Psoas muscle (tissue), 8 donors: Measurements from ENCODE around the gene HNRNPA0. TPM values are rescaled to one million over a fixed set of nuclear protein-coding genes. Genes with fewer than 3 reads are reported as not detected.

Experiments
- ATAC-seq, 4 donors: fragments of 200-7000 bp; cut with Tn5 transposase; one replicate each; pipeline ENCODE4 v1.9.1; 2020; ENCODE audit warnings: moderate library complexity in 3 of 4, mild to moderate bottlenecking in 2 of 4
- DNase-seq, 2 donors: peaks; one replicate each; pipeline ENCODE4 v3.0.0-alpha.2; 2020
- H3K27ac ChIP-seq: fragments of 200-600 bp; one replicate; pipeline ENCODE4 v1.8.0; 2022
- H3K27me3 ChIP-seq, 3 donors: fragments of 200-600 bp in 1 of 3; one replicate each; pipeline versions ENCODE4 v1.6.1 to v1.8.0; 2013 to 2022; ENCODE audit warnings: low read length in 2 of 3, mild to moderate bottlenecking in 2 of 3, moderate library complexity in 1 of 3; ENCODE audit not compliant: insufficient read depth in 3 of 3
- H3K36me3 ChIP-seq, 2 donors: fragments of 200-600 bp in 1 of 2; one replicate each; pipeline versions ENCODE4 v1.6.1 to v1.8.0; 2013 to 2022; ENCODE audit warnings: low read depth in 1 of 2, mild to moderate bottlenecking in 1 of 2, moderate library complexity in 1 of 2; ENCODE audit not compliant: insufficient read depth in 1 of 2
- H3K4me1 ChIP-seq: fragments of 200-600 bp; one replicate; pipeline ENCODE4 v1.8.0; 2022
- H3K4me3 ChIP-seq: fragments of 200-600 bp; one replicate; pipeline ENCODE4 v1.8.0; 2022; ENCODE audit warnings: mild to moderate bottlenecking
- H3K9me3 ChIP-seq: fragments of 200-600 bp; one replicate; pipeline ENCODE4 v1.8.0; 2022
- WGBS, 3 donors: extraction: QIAGEN DNeasy Blood & Tissue Kit; methylation state at CpG; one replicate each; pipeline versions ENCODE4 v1.1.6 to v1.1.7; 2013; 5-methylcytosine and 5-hydroxymethylcytosine counted together
- intact Hi-C, 2 donors: fragments of 100-400 bp; cut with DNase I; formaldehyde crosslinking; loops; one replicate each; pipeline versions ENCODE4 v1.11.0 to v1.14.2; 2022
- polyA plus RNA-seq, 3 donors: library from polyadenylated mRNA; stranded (reverse); fragments of 200-250 nt; gene quantifications; one replicate each; pipeline ENCODE4 v1.2.3, GENCODE V29; 2013
- total RNA-seq, 4 donors: library from RNA; stranded (reverse); fragmentation: NEBNext Ultra II Directional in 2 of 4; extraction: Animal tissue kit (Norgen Biotek cat#: 25700) in 2 of 4; gene quantifications; one replicate each; pipeline versions ENCODE4 v1.2.1 to v1.2.4, GENCODE V29; 2021 to 2023
- TF ChIP-seq, protein P1 (sequence below): fragments of 200-600 bp; IDR thresholded peaks from one replicate; pipeline ENCODE4 v1.8.0; 2022; ENCODE audit warnings: antibody characterized with exemption
- donor health status: healthy with polysubstance abuse.
- donor health status: DM: no; HTN: no; CAD: no; lungs with moderate emphysema.
- donor health status: Bipolar disorder and iron deficiency.
- donor health status: healthy.
- donor health status: DM: yes; HTN: yes; CAD: no.
- donor health status: DM: no; HTN: no; CAD: no.
- donor health status: DM: no; HTN: no; CAD: no.
- donor health status: DM: yes; HTN: yes; CAD: no.

The HNRNPA0 gene
- total and polyA plus RNA-seq, 7 donors, result 11.5 to 19.2 (median 13.3) TPM

DNA sequence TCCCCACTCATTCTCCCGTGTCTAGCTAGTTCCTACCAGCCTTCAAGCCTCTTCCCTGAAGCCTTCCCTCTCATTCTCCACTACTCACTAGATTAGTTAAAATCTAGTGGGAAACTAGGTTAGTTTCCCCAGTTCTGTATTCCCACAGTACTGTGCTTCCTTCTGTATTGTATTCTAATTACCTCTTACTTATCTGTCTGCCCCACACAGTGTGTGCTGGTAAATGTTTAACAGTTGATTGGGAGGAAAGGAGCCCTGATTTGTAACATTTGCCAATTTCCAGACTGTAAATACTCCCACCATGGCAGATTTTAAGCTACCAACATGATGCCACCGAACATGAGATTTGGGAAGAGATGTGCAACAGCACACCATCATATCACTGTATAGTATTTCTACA, 26.5 kb downstream of the HNRNPA0 start:
- Histone ChIP-seq H3K36me3 (no peaks in the 10 kb centered on the region), H3K27me3 (no peaks in the 10 kb centered on the region), H3K27ac (no peak overlapping the region), H3K4me3 (no peak overlapping the region), H3K9me3 (peaks cover 7% of the 10 kb centered on the region), H3K4me1 (no peaks in the 10 kb centered on the region)
- intact Hi-C loops, result no loop called here
- WGBS, 3 donors, result 86 to 93% (median 93%) methylated on average over 2 of the region's 2 CpGs
- TF ChIP-seq, protein P1, sequence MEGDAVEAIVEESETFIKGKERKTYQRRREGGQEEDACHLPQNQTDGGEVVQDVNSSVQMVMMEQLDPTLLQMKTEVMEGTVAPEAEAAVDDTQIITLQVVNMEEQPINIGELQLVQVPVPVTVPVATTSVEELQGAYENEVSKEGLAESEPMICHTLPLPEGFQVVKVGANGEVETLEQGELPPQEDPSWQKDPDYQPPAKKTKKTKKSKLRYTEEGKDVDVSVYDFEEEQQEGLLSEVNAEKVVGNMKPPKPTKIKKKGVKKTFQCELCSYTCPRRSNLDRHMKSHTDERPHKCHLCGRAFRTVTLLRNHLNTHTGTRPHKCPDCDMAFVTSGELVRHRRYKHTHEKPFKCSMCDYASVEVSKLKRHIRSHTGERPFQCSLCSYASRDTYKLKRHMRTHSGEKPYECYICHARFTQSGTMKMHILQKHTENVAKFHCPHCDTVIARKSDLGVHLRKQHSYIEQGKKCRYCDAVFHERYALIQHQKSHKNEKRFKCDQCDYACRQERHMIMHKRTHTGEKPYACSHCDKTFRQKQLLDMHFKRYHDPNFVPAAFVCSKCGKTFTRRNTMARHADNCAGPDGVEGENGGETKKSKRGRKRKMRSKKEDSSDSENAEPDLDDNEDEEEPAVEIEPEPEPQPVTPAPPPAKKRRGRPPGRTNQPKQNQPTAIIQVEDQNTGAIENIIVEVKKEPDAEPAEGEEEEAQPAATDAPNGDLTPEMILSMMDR, result no peak
- DNase-seq (no peak), ATAC-seq (no peak)

DNA sequence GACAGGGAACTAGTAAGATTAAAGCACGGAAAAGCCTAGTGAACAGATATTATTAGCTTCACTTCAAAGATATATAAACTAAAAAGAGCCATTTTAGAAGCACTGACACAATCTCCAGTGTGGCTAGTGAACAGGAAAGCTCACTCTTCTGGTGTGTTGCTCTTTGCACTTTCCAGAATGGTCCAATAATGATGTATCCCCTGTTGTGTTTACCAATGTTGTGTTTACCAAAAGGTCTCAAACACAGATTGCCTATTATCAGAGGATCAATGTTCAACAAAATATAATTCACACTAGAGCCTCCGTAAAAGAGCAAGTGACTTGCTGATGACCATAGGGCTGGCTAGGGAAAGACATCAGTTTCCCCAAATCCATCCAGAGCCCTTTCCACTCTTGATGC, 29.9 kb downstream of the HNRNPA0 start:
- Histone ChIP-seq H3K27me3 (no peaks in the 10 kb centered on the region), H3K27ac (no peak overlapping the region), H3K9me3 (peaks cover 7% of the 10 kb centered on the region), H3K4me3 (no peak overlapping the region), H3K36me3 (no peaks in the 10 kb centered on the region), H3K4me1 (no peaks in the 10 kb centered on the region)
- TF ChIP-seq, protein P1, result no peak
- ATAC-seq (no peak), DNase-seq (no peak)
- intact Hi-C loops, result no loop called here
- WGBS, 3 donors, result 91 to 97% (median 93%) methylated on average over 2 of the region's 2 CpGs

DNA sequence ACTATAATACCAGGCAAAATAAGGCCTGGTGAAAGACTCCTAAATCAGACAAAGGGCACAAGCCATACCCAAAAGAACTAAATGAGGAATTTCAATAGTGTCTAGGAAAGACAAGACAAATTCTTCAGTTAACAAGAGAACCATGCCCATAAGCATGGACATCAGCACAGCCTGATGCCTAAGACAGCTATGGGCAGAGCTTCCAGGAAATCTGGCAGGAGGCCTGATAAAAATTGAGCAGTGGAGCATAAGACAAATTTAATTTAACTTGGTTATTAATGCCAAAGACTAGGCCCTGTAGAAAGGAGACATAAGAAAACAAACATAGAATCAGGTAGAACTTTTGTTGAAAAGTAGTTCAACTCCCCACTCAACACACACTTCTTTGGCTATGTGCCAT, 35.6 kb downstream of the HNRNPA0 start:
- ATAC-seq, result no peak
- TF ChIP-seq, protein P1, result no peak

DNA sequence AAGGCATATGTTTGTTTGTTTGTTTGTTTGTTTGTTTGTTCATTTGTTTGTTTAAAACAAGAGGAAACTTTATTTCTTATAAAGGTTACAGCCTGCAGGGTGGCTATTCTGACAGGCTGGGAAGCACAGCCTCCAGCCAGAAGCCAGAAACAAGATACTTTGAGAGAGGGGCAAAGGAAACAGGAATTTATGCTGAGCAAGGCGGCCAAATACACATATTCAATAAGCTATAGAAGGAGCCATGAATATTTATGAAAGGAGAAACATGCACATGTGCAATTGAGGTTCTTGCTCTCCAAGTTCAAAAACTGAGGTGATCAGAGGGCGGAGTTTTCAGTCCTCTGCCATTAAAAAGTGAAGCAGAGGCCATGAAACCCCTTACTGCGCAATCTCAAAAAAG, 37.8 kb downstream of the HNRNPA0 start:
- H3K27ac ChIP-seq, result no peak overlapping the region
- DNase-seq, result no peak
- peaks cover 11% of the 10 kb centered on the region for H3K9me3 ChIP-seq
- no peak overlapping the region for H3K4me3 ChIP-seq
- intact Hi-C loops, result no loop called here
- H3K27me3 ChIP-seq, result no peaks in the 10 kb centered on the region
- WGBS, 3 donors, result 95 to 97% (median 96%) methylated on average over 3 of the region's 3 CpGs
- H3K4me1 ChIP-seq, result no peaks in the 10 kb centered on the region
- ATAC-seq, result no peak
- TF ChIP-seq, protein P1, result no peak
- H3K36me3 ChIP-seq, result no peaks in the 10 kb centered on the region

More for the DNA sequence above, 35.6 kb downstream of the HNRNPA0 start:
- Histone ChIP-seq H3K4me3 (no peak overlapping the region), H3K9me3 (peaks cover 8% of the 10 kb centered on the region), H3K27ac (no peak overlapping the region), H3K4me1 (no peaks in the 10 kb centered on the region), H3K36me3 (no peaks in the 10 kb centered on the region), H3K27me3 (no peaks in the 10 kb centered on the region)
- DNase-seq, result no peak
- intact Hi-C loops, result no loop called here

DNA sequence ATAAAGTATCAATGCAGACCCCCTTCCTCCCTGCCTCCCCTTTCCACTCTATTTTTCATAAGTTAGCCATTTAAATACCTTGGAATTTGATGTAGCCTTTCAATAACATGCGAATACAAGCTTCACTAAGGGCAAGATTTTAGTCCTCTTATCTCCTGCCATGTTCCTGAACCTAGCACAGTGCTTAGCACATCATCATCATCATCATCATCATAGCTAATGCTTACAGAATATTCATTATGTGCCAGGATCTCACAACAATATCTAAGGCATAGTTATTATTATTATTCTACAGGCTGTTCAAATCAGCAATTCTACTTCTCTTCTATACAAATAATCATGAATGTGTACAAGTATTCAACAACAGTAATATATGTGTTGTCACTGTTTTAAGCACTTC, 38.7 kb downstream of the HNRNPA0 start:
- Histone ChIP-seq H3K4me3 (no peak overlapping the region), H3K36me3 (no peaks in the 10 kb centered on the region), H3K9me3 (peaks cover 11% of the 10 kb centered on the region), H3K27ac (no peak overlapping the region), H3K27me3 (no peaks in the 10 kb centered on the region), H3K4me1 (no peaks in the 10 kb centered on the region)
- TF ChIP-seq, protein P1, result no peak
- no peak for DNase-seq
- WGBS, 3 donors, result 98 to 100% (median 100%) methylated on average over 1 of the region's 1 CpG
- no peak for ATAC-seq
- intact Hi-C loops, result no loop called here
